ENCODE results near the gene UCK2. TPM values are rescaled to one million over a fixed set of nuclear protein-coding genes. Genes with fewer than 3 reads are reported as not detected.

The UCK2 gene
- total RNA-seq, 2 experiments from 2014 or later = 66.5 to 72.2 TPM

- intact Hi-C loops (cut with micrococcal nuclease) = no loop called here
- no peak for TF ChIP-seq CTCF (IDR thresholded peaks at IDR 0.05)
Measured at GRCh38 chr1:165832902-165833301, 5.5 kb downstream of the UCK2 start.

GRCh38 chr1:165833358-165833757 lies 5.9 kb downstream of the UCK2 start:
- H3K27ac Mint-ChIP-seq = no peak overlapping the region
- intact Hi-C loops (cut with micrococcal nuclease) = no loop called here
- no peaks in the 10 kb centered on the region for H3K27me3 Mint-ChIP-seq
- no peak for TF ChIP-seq CTCF (IDR thresholded peaks at IDR 0.05)
- POLR2A ChIA-PET = no interaction called here
- ATAC-seq (no peak), DNase-seq (no peak)
- H3K4me1 Mint-ChIP-seq (ENCODE audit: low read depth) = peaks cover 24% of the 10 kb centered on the region
- H3K9me3 Mint-ChIP-seq = peaks cover 1% of the 10 kb centered on the region
- CTCF ChIA-PET = no interaction called here
- peaks cover 37% of the 10 kb centered on the region for H3K36me3 Mint-ChIP-seq (ENCODE audit: low read depth)
- no peak overlapping the region for H3K4me3 Mint-ChIP-seq

More at GRCh38 chr1:165832902-165833301, 5.5 kb downstream of the UCK2 start:
- peaks cover 1% of the 10 kb centered on the region for H3K9me3 Mint-ChIP-seq
- no peaks in the 10 kb centered on the region for H3K27me3 Mint-ChIP-seq
- ATAC-seq (no peak), DNase-seq (no peak)
- H3K27ac Mint-ChIP-seq = no peak overlapping the region
- ChIA-PET CTCF (no interaction called here), POLR2A (interaction anchor here (0.9 kb wide), 1 partner anchor 9 kb away, joined by 3 read pairs; no protein-coding TSS in a partner anchor)
- peaks cover 21% of the 10 kb centered on the region for H3K4me1 Mint-ChIP-seq (ENCODE audit: low read depth)
- no peak overlapping the region for H3K4me3 Mint-ChIP-seq
- H3K36me3 Mint-ChIP-seq (ENCODE audit: low read depth) = peaks cover 34% of the 10 kb centered on the region

GRCh38 chr1:165834229-165834628 lies 6.8 kb downstream of the UCK2 start:
- H3K4me1 Mint-ChIP-seq (ENCODE audit: low read depth) = peaks cover 25% of the 10 kb centered on the region
- no peak overlapping the region for H3K27ac Mint-ChIP-seq
- ChIA-PET POLR2A (no interaction called here), CTCF (no interaction called here)
- H3K9me3 Mint-ChIP-seq = peaks cover 1% of the 10 kb centered on the region
- no peak for ATAC-seq
- peaks cover 33% of the 10 kb centered on the region for H3K36me3 Mint-ChIP-seq (ENCODE audit: low read depth)
- no peak for DNase-seq
- TF ChIP-seq CTCF (IDR thresholded peaks at IDR 0.05) = no peak
- no peak overlapping the region for H3K4me3 Mint-ChIP-seq
- no peaks in the 10 kb centered on the region for H3K27me3 Mint-ChIP-seq
- intact Hi-C loops (cut with micrococcal nuclease) = no loop called here

GRCh38 chr1:165834881-165835280 lies 7.5 kb downstream of the UCK2 start:
- ATAC-seq (no peak), DNase-seq (no peak)
- peaks cover 29% of the 10 kb centered on the region for H3K36me3 Mint-ChIP-seq (ENCODE audit: low read depth)
- TF ChIP-seq CTCF (IDR thresholded peaks at IDR 0.05) = no peak
- H3K4me1 Mint-ChIP-seq (ENCODE audit: low read depth) = peaks cover 19% of the 10 kb centered on the region
- POLR2A ChIA-PET = no interaction called here
- H3K27me3 Mint-ChIP-seq = no peaks in the 10 kb centered on the region
- intact Hi-C loops (cut with micrococcal nuclease) = no loop called here
- no peaks in the 10 kb centered on the region for H3K9me3 Mint-ChIP-seq
- no peak overlapping the region for H3K4me3 Mint-ChIP-seq
- no peak overlapping the region for H3K27ac Mint-ChIP-seq
- CTCF ChIA-PET = no interaction called here

- Mint-ChIP-seq H3K9me3 (no peaks in the 10 kb centered on the region), H3K36me3 (ENCODE audit: low read depth) (peaks cover 24% of the 10 kb centered on the region), H3K27me3 (no peaks in the 10 kb centered on the region), H3K4me3 (no peak overlapping the region), H3K4me1 (ENCODE audit: low read depth) (peaks cover 24% of the 10 kb centered on the region), H3K27ac (no peak overlapping the region)
- CTCF ChIA-PET = no interaction called here
- DNase-seq (no peak), ATAC-seq (no peak)
- POLR2A ChIA-PET = interaction anchor here (0.6 to 1.0 kb wide), 3 partner anchors 8 to 120 kb away, joined by 3 read pairs; partner anchors contain the start of gene UCK2
- TF ChIP-seq CTCF (IDR thresholded peaks at IDR 0.05) = no peak
- intact Hi-C loops (cut with micrococcal nuclease) = no loop called here
Measured at GRCh38 chr1:165836664-165837482, 9.5 kb downstream of the UCK2 start.
